Central memory CD8-positive, alpha-beta T cell (primary cell): Measurements from ENCODE around the gene RNASE4.
"Not testable (repeated sequence)": the region's sequence is repeated elsewhere in the genome, so short reads cannot be mapped to it uniquely, and the experiment has no call there.

Experiments
- ATAC-seq: fragments of 150-1000 bp; cut with Tn5 transposase; replicated peaks from 2 replicates; pipeline ENCODE4 v1.10.0; 2022; ENCODE audit warnings: mild to moderate bottlenecking, moderate FRiP score, moderate number of reproducible peaks; ENCODE audit not compliant: poor library complexity, severe bottlenecking; ENCODE audit errors: extremely low read depth
- DNase-seq, 2 donors: peaks; one replicate each; pipeline ENCODE4 v3.0.0; 2021; ENCODE audit warnings: low spot score in 2 of 2
- H3K27ac Mint-ChIP-seq: one replicate; pipeline ENCODE4 v1.8.0; 2022; ENCODE audit warnings: low read depth, mild to moderate bottlenecking, moderate library complexity, mixed read lengths
- H3K27me3 Mint-ChIP-seq: one replicate; pipeline ENCODE4 v1.8.0; 2022; ENCODE audit warnings: mixed read lengths
- H3K36me3 Mint-ChIP-seq: one replicate; pipeline ENCODE4 v1.8.0; 2022; ENCODE audit warnings: mild to moderate bottlenecking, moderate library complexity, mixed read lengths; ENCODE audit not compliant: insufficient read depth
- H3K4me1 Mint-ChIP-seq: one replicate; pipeline ENCODE4 v1.8.0; 2022; ENCODE audit warnings: mixed read lengths
- H3K4me3 Mint-ChIP-seq: one replicate; pipeline ENCODE4 v1.8.0; 2022; ENCODE audit warnings: mild to moderate bottlenecking, moderate library complexity, mixed read lengths
- H3K9me3 Mint-ChIP-seq: one replicate; pipeline ENCODE4 v1.8.0; 2022; ENCODE audit warnings: mixed read lengths

Gene RNASE4

GRCh38 chr14:20692116-20692751, 7.9 kb downstream of the RNASE4 start:
- Mint-ChIP-seq H3K4me1 (peaks cover 6% of the 10 kb centered on the region), H3K9me3 (no peaks in the 10 kb centered on the region), H3K36me3 (peaks cover 2% of the 10 kb centered on the region), H3K27me3 (no peaks in the 10 kb centered on the region), H3K4me3 (no peak overlapping the region), H3K27ac (no peak overlapping the region)
- ATAC-seq (no peak), DNase-seq (no peak)

DNA sequence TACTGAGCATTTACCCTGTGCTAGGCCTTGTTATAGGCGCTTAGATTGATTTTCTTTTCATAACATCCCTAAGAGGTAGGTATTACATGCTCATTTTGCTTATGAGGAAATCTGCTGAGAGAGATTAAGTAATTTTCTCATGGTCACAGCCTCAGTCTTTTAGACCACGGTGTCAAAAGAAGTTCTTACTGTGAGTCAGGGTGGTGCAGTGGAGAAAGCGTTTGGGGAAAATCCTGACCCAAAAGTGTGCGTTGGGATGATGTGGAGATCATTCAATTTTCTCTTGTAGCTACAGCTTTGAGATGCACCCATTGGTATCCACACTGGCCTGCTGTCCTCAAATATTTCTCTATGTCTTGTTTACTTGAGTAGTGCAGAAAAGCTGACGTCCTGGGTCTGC, 12.4 kb downstream of the RNASE4 start:
- Mint-ChIP-seq H3K27ac (no peak overlapping the region), H3K4me3 (no peak overlapping the region), H3K9me3 (no peaks in the 10 kb centered on the region), H3K4me1 (no peaks in the 10 kb centered on the region), H3K27me3 (no peaks in the 10 kb centered on the region), H3K36me3 (peaks cover 2% of the 10 kb centered on the region)
- DNase-seq (no peak), ATAC-seq (no peak)

- no peak overlapping the region for H3K27ac Mint-ChIP-seq
- H3K4me1 Mint-ChIP-seq = no peaks in the 10 kb centered on the region
- ATAC-seq (no peak), DNase-seq (peak; percentile 39 to 46)
- H3K27me3 Mint-ChIP-seq = no peaks in the 10 kb centered on the region
- H3K4me3 Mint-ChIP-seq = no peak overlapping the region
- peaks cover 2% of the 10 kb centered on the region for H3K36me3 Mint-ChIP-seq
- H3K9me3 Mint-ChIP-seq = no peaks in the 10 kb centered on the region
Measured at GRCh38 chr14:20697273-20698017, 13.1 kb downstream of the RNASE4 start.

- Mint-ChIP-seq H3K4me1 (no peaks in the 10 kb centered on the region), H3K27me3 (no peaks in the 10 kb centered on the region), H3K36me3 (peaks cover 2% of the 10 kb centered on the region), H3K9me3 (no peaks in the 10 kb centered on the region), H3K27ac (no peak overlapping the region), H3K4me3 (no peak overlapping the region)
- no peak for DNase-seq
- ATAC-seq = no peak
Measured at GRCh38 chr14:20698018-20698329, 13.6 kb downstream of the RNASE4 start.

DNA sequence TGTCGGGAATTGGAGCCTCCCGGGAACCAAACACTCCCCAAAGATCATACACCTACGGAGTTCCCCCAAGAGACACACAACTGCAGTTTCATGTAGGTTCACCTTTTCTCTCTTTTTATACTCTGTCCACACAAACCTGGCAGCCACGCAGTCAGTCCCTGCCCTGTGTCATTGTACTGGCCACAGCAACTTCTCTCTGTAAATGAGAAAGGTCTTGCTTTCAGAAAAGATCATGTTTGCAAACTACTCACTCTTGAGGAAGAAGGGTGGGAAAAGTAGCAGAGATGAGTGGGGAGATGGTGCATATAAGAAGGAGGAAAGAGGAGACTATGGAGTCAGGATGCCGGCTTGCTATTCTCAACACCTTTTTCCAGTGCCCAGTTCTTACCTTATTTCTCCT, 14.6 kb downstream of the RNASE4 start:
- no peak for DNase-seq
- ATAC-seq = no peak
- Mint-ChIP-seq H3K4me3 (no peak overlapping the region), H3K27me3 (no peaks in the 10 kb centered on the region), H3K4me1 (no peaks in the 10 kb centered on the region), H3K9me3 (no peaks in the 10 kb centered on the region), H3K27ac (no peak overlapping the region), H3K36me3 (no peaks in the 10 kb centered on the region)

DNA sequence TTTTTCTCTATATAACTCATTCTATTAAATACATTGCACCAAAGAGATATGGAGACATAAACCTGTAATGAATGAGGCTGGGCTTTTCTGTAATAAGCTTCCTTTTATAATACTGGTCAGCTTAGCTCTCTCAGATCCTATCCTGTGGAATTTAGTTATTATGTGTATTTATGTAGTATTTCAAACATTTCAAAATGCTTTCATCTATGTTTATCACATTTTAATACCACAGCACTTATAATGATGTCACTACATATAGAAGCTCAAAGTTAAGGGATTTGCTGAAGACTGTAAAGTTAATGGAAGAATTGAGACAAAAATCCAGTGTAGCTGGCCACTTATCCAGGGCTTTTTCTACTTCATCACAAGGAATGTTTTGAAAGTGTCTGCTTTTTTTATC, 15.6 kb downstream of the RNASE4 start:
- H3K36me3 Mint-ChIP-seq = no peaks in the 10 kb centered on the region
- no peaks in the 10 kb centered on the region for H3K4me1 Mint-ChIP-seq
- no peaks in the 10 kb centered on the region for H3K9me3 Mint-ChIP-seq
- H3K27ac Mint-ChIP-seq = no peak overlapping the region
- DNase-seq (no peak), ATAC-seq (no peak)
- no peaks in the 10 kb centered on the region for H3K27me3 Mint-ChIP-seq
- H3K4me3 Mint-ChIP-seq = no peak overlapping the region

GRCh38 chr14:20700965-20701364, 16.6 kb downstream of the RNASE4 start:
- H3K27ac Mint-ChIP-seq, H3K36me3 Mint-ChIP-seq, H3K4me3 Mint-ChIP-seq, H3K4me1 Mint-ChIP-seq, H3K27me3 Mint-ChIP-seq, H3K9me3 Mint-ChIP-seq, ATAC-seq, DNase-seq: not testable (repeated sequence)

GRCh38 chr14:20706657-20707355, 22.4 kb downstream of the RNASE4 start:
- ATAC-seq = no peak
- no peaks in the 10 kb centered on the region for H3K27me3 Mint-ChIP-seq
- no peaks in the 10 kb centered on the region for H3K36me3 Mint-ChIP-seq
- DNase-seq = no peak
- H3K4me1 Mint-ChIP-seq = no peaks in the 10 kb centered on the region
- no peak overlapping the region for H3K4me3 Mint-ChIP-seq
- no peak overlapping the region for H3K27ac Mint-ChIP-seq
- H3K9me3 Mint-ChIP-seq = no peaks in the 10 kb centered on the region

GRCh38 chr14:20707622-20708021, 23.3 kb downstream of the RNASE4 start:
- Mint-ChIP-seq H3K27ac (no peak overlapping the region), H3K4me3 (no peak overlapping the region), H3K36me3 (no peaks in the 10 kb centered on the region), H3K4me1 (no peaks in the 10 kb centered on the region), H3K27me3 (no peaks in the 10 kb centered on the region), H3K9me3 (no peaks in the 10 kb centered on the region)
- DNase-seq (no peak), ATAC-seq (no peak)

DNA sequence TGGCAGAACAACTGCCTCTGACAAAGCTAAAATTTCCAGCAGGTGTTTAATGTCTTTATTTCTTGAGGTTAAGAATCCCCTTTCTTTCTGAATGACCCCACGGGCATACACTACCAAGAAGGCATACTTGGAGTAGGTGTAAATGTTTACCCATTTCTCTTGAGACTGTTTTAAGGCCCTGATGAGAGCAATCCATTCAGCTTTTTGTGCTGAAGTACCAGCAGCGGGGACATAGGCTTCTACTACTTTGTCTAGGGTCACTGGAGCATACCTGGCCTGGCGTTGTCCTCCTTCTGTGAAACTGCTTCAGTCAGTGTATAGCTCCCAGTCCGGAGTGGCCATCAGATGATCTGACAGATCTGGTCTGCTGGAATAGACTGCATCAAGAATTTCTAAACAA, 26.9 kb downstream of the RNASE4 start:
- ATAC-seq (no peak), DNase-seq (no peak)
- Mint-ChIP-seq H3K36me3 (no peaks in the 10 kb centered on the region), H3K9me3 (no peaks in the 10 kb centered on the region), H3K27ac (no peak overlapping the region), H3K27me3 (peaks cover 1% of the 10 kb centered on the region), H3K4me3 (no peak overlapping the region), H3K4me1 (no peaks in the 10 kb centered on the region)

- no peaks in the 10 kb centered on the region for H3K4me1 Mint-ChIP-seq
- H3K27ac Mint-ChIP-seq = no peak overlapping the region
- DNase-seq (no peak), ATAC-seq (no peak)
- H3K27me3 Mint-ChIP-seq = peaks cover 6% of the 10 kb centered on the region
- no peaks in the 10 kb centered on the region for H3K9me3 Mint-ChIP-seq
- H3K36me3 Mint-ChIP-seq = no peaks in the 10 kb centered on the region
- no peak overlapping the region for H3K4me3 Mint-ChIP-seq
Measured at GRCh38 chr14:20711685-20712084, 27.3 kb downstream of the RNASE4 start.

DNA sequence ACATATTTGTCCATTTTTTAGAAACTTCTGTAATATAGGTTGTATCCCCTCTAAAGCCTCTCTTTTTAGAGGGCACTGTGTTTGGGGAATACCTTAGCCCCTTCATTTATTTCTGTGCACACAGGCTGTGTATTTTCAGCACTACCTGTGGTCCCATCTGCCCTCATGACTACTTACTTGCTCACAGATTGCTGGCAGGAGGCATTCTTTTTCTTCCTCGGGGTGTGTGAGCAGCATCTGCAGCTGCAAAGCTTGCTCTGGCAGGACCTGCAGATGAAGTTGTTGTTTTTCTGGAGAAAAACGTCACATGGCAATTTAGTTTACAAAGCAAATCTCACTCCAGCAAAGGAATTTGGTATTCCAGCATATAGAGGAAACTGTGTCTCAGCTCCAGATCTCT, 28.5 kb downstream of the RNASE4 start:
- no peak for ATAC-seq
- peaks cover 18% of the 10 kb centered on the region for H3K27me3 Mint-ChIP-seq
- H3K9me3 Mint-ChIP-seq = no peaks in the 10 kb centered on the region
- no peak overlapping the region for H3K4me3 Mint-ChIP-seq
- no peak for DNase-seq
- no peak overlapping the region for H3K27ac Mint-ChIP-seq
- no peaks in the 10 kb centered on the region for H3K4me1 Mint-ChIP-seq
- no peaks in the 10 kb centered on the region for H3K36me3 Mint-ChIP-seq

- DNase-seq = no peak
- H3K27ac Mint-ChIP-seq = no peak overlapping the region
- H3K36me3 Mint-ChIP-seq = no peaks in the 10 kb centered on the region
- no peak for ATAC-seq
- H3K9me3 Mint-ChIP-seq = no peaks in the 10 kb centered on the region
- no peak overlapping the region for H3K4me3 Mint-ChIP-seq
- no peaks in the 10 kb centered on the region for H3K4me1 Mint-ChIP-seq
- H3K27me3 Mint-ChIP-seq = peaks cover 30% of the 10 kb centered on the region
Measured at GRCh38 chr14:20714593-20715250, 30.4 kb downstream of the RNASE4 start.
